Measurements from ENCODE around the gene ZCCHC3. TPM values are rescaled to one million over a fixed set of nuclear protein-coding genes. Genes with fewer than 3 reads are reported as not detected.

The ZCCHC3 gene
- total RNA-seq, 8 experiments from 2014 or later = 14.3 to 31.7 (median 20.6) TPM

GRCh38 chr20:309841-310644 lies 12.7 kb downstream of the ZCCHC3 start:
- Histone ChIP-seq H3K4me3 (peak overlapping the region; percentile 45 to 50 (median 49)), H3K4me1 (replicated peaks in 1 of 2) (peaks cover 9 to 14% of the 10 kb centered on the region in 2 donors), H3K27ac (peak overlapping the region; percentile 96 to 98)
- in situ Hi-C loops (cut with MboI; ENCODE audit: low pct_unique_long_range_greater_than_20kb in 2 of 9, low sequenced_read_pairs in 9 of 9, unreplicated experiment in 9 of 9) = no loop called here
- ATAC-seq (replicated peaks in 6 of 8) = peak; percentile 96 to 99 (median 98)
- 0 to 37% (median 0%) methylated on average over 2 to 7 of the region's 31 CpGs; no CpG with 5 or more reads in 5 of the 10 experiments for WGBS, 10 experiments

DNA sequence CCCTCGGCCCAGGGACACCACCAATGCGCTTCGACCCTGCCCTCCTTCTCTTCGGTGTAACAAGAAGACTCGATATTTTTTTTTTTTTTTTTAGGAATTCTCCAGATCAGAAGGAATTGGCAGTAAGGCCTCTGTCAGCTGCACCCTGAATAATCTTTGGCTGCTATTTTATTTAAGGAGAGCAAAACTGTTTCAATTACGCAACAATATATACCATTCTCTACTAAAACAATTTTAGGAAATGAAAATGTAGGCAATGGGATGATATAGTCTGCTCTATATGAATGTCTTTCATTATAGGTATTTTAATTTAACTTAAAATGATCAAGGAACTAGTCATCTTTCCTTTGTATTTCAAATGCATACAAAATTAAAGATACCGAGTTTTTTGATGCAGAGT lies 13.3 kb downstream of the ZCCHC3 start:
- in situ Hi-C loops (cut with MboI; ENCODE audit: low pct_unique_long_range_greater_than_20kb in 2 of 9, low sequenced_read_pairs in 9 of 9, unreplicated experiment in 9 of 9) = no loop called here
- WGBS, 10 experiments = 0 to 22% (median 0%) methylated on average over 1 to 7 of the region's 7 CpGs; no CpG with 5 or more reads in 1 of the 10 experiments
- Histone ChIP-seq H3K27ac (peak overlapping the region; percentile 21 to 53), H3K4me3 (peak overlapping the region; percentile 6 to 48 (median 11)), H3K4me1 (replicated peaks in 1 of 2) (peaks cover 9 to 14% of the 10 kb centered on the region in 2 donors)
- no peak for ATAC-seq (replicated peaks in 6 of 8)

GRCh38 chr20:311609-312008 lies 14.2 kb downstream of the ZCCHC3 start:
- in situ Hi-C loops (cut with MboI; ENCODE audit: low pct_unique_long_range_greater_than_20kb in 2 of 9, low sequenced_read_pairs in 9 of 9, unreplicated experiment in 9 of 9) = no loop called here
- no peak overlapping the region for H3K4me3 ChIP-seq
- no peak for ATAC-seq (replicated peaks in 6 of 8)

DNA sequence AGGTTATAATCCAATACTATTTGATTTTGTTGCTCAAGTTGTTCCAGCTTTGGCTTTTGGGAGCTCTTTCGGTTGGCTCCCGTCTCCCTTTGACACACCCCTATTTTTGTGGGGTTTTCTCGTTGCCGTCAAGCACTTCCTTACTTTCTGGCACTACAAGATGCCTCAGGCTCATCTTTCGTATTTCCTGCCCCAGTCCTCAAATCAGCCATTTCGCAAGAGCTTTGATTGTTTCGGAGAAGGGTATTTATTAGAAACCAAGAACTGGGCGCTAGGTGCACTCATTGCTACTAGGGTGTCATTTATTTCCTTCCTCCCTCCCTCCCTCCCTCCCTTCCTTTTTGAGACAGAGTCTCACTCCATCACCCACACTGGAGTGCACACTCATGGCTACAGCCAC lies 14.7 kb downstream of the ZCCHC3 start:
- Histone ChIP-seq H3K4me3 (no peak overlapping the region), H3K4me1 (replicated peaks in 1 of 2) (peaks cover 9 to 14% of the 10 kb centered on the region in 2 donors), H3K27ac (no peak overlapping the region)
- 80 to 100% (median 92%) methylated on average over 1 to 7 of the region's 8 CpGs for WGBS, 10 experiments
- in situ Hi-C loops (cut with MboI; ENCODE audit: low pct_unique_long_range_greater_than_20kb in 2 of 9, low sequenced_read_pairs in 9 of 9, unreplicated experiment in 9 of 9) = no loop called here
- ATAC-seq (replicated peaks in 6 of 8) = no peak

More at GRCh38 chr20:311609-312008, 14.2 kb downstream of the ZCCHC3 start:
- Histone ChIP-seq H3K4me1 (replicated peaks in 1 of 2) (peaks cover 9 to 14% of the 10 kb centered on the region in 2 donors), H3K27ac (no peak overlapping the region)
- 67 to 100% (median 92%) methylated on average over 2 to 7 of the region's 7 CpGs for WGBS, 10 experiments

DNA sequence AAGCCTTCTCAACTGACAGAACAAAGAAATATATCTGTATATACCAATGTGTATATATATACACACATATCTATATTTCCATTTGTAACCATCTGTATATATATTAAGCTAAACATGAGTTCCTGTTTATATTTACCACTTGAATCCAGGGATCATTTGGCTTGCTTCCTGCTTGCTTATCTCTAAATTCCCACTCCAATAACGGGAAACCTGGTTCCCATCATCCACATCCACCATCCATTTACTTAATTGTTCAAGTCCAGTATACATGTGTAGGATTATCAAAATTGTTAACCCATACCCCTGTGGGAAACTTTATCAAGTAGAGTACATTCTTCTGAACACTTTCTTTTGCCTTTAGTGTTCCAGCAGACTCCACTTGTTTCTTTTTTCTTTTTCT lies 15.5 kb downstream of the ZCCHC3 start:
- WGBS, 10 experiments = 33 to 100% (median 100%) methylated on average over 1 of the region's 1 CpG; no CpG with 5 or more reads in 1 of the 10 experiments
- in situ Hi-C loops (cut with MboI; ENCODE audit: low pct_unique_long_range_greater_than_20kb in 2 of 9, low sequenced_read_pairs in 9 of 9, unreplicated experiment in 9 of 9) = no loop called here
- no peak for ATAC-seq (replicated peaks in 6 of 8)

GRCh38 chr20:313402-313801 lies 16.0 kb downstream of the ZCCHC3 start:
- H3K4me1 ChIP-seq (replicated peaks in 1 of 2) = peaks cover 9 to 14% of the 10 kb centered on the region in 2 donors
- no peak overlapping the region for H3K27ac ChIP-seq
- ATAC-seq (replicated peaks in 6 of 8) = no peak
- H3K4me3 ChIP-seq = no peak overlapping the region
- WGBS, 10 experiments = 67 to 100% (median 94%) methylated on average over 1 to 5 of the region's 5 CpGs; no CpG with 5 or more reads in 2 of the 10 experiments
- in situ Hi-C loops (cut with MboI; ENCODE audit: low pct_unique_long_range_greater_than_20kb in 2 of 9, low sequenced_read_pairs in 9 of 9, unreplicated experiment in 9 of 9) = no loop called here

More for the DNA sequence above, 15.5 kb downstream of the ZCCHC3 start:
- H3K27ac ChIP-seq = no peak overlapping the region
- H3K4me3 ChIP-seq = no peak overlapping the region
- H3K4me1 ChIP-seq (replicated peaks in 1 of 2) = peaks cover 9 to 14% of the 10 kb centered on the region in 2 donors

- peaks cover 4 to 10% of the 10 kb centered on the region in 2 donors for H3K4me1 ChIP-seq (replicated peaks in 1 of 2)
- H3K27ac ChIP-seq = no peak overlapping the region
- no peak for ATAC-seq (replicated peaks in 6 of 8)
- in situ Hi-C loops (cut with MboI; ENCODE audit: low pct_unique_long_range_greater_than_20kb in 2 of 9, low sequenced_read_pairs in 9 of 9, unreplicated experiment in 9 of 9) = no loop called here
- H3K4me3 ChIP-seq = no peak overlapping the region
Observed at GRCh38 chr20:313948-314347, 16.6 kb downstream of the ZCCHC3 start.

DNA sequence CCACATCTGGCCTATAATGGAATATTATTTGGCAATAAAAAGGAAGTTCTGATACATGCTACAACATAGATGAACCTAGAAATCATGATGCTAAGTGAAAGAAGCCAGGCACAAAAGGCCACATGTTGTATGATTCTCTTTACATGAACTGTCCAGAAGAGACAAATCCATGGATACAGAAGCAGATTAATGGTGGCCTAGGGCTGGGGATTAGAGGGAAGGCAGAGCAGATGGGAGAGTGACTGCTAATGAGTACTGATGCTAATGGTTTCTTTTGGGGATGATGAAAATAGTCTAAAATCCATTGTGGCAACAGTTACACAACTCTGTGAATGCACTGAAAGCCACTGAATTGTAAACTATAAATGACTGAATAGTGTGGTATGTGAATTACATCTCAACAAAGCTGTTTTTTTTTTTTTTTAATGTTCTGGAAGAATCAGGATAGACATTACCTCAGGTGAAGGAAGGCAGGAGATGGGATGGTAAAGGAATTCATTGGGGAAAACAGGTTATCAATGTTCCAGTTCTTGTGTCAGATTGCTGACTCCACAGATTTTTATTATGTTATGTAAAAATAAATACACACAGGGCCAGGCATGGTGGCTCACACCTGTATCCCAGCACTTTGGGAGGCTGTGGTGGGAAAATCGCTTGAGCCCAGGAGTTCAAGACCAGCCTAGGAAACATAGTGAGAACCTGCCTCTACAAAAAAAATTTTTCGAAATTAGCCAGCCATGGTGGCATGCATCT lies 19.1 kb downstream of the ZCCHC3 start:
- H3K4me3 ChIP-seq = no peak overlapping the region
- no peak for ATAC-seq (replicated peaks in 6 of 8)
- H3K4me1 ChIP-seq (replicated peaks in 1 of 2) = no peaks in the 10 kb centered on the region
- no peak overlapping the region for H3K27ac ChIP-seq
- in situ Hi-C loops (cut with MboI; ENCODE audit: low pct_unique_long_range_greater_than_20kb in 2 of 9, low sequenced_read_pairs in 9 of 9, unreplicated experiment in 9 of 9) = no loop called here
- 77 to 100% (median 92%) methylated on average over 1 to 2 of the region's 2 CpGs; no CpG with 5 or more reads in 4 of the 10 experiments for WGBS, 10 experiments

DNA sequence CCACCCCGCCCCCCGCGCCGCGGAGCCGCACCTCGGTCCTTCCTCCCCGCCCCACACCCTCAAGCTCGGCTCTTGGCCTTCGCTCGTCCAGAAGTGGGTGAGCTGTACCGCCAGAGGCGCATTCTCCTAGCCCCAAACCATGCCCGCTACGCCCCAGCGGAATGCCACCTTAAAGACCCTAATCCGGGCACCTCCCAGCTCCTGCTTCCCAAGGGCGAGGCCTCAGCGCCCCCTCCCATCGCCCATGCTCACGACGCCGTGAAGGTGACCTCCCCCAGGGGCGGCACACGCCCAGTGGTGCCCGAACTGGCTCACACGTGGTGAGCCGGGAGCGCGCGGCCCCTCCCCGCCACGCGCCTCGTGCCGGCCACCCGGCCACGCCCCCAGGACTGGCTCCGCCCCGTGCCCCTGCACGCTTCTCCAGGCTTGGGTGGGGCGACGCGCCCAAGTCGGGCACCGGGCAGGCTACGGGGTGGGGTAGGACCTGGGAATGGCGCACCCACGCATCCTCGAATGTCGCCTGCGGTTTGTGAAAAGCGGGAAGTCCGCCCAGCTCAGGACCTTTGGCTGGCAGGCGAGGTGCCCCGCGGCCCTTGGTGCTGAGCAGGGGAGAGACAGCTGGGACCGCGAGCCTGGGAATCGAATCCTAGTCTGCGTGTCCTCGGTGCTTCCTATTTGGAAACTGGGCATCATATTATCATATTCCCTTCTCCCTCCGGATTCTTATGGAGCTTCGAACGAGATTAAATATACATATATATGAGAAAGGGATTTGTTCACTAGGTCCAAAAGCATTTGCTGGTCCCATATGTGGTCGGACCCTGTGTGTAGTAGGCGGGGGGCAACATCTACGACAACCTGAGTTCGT lies 27.0 kb downstream of the ZCCHC3 start:
- Histone ChIP-seq H3K27ac (peak overlapping the region; percentile 73 to 81), H3K4me1 (replicated peaks in 1 of 2) (peaks cover 11 to 12% of the 10 kb centered on the region in 2 donors), H3K4me3 (peak overlapping the region; percentile 63 to 90 (median 77))
- ATAC-seq (replicated peaks in 6 of 8) = peak; percentile 30 to 63 (median 58)
- 0% methylated on average over 1 to 15 of the region's 69 CpGs; no CpG with 5 or more reads in 3 of the 10 experiments for WGBS, 10 experiments
- in situ Hi-C loops (cut with MboI; ENCODE audit: low pct_unique_long_range_greater_than_20kb in 2 of 9, low sequenced_read_pairs in 9 of 9, unreplicated experiment in 9 of 9) = no loop called here

DNA sequence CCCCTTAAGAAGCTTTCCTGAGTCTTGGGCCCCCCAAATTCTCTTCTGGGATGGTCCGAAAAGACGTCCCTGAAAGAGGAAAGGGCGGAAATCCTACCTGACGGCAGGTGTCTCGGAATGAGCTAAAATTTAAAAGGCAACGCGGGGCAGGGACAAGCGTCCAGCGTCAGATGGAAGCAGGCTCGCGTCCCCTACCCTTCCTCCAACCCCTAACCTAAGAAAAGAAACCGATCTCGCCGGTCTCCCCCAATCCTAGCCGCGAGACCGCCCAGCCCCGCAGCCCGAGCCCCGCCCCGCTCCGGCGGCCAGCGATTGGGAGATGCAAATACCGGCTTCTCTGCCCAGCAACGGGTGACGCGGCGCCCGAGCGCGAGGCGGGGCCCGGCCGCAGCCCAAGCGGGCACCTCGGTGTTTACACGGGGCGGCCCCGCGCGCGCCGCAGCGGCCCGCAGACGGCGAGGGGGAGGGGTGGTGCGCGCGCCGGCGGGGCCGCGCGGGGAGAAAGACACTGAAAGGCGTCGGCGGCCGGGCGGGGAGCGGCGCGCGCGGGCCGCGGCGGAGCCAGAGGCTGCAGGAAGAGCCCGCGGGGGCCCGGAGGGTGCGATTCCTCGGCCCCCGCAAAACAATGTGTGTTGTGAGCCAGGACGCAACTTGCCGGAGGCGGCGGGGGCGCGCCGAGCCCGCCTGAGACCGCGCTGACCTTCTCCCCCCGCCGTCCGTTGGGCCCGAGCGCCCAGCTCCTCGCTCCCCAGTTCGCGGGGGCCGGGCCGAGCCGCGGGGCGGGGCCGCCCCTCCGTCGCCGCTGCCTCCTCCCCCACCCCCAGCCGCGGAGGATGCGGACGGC lies 27.9 kb downstream of the ZCCHC3 start, which contains the start of gene SOX12:
Gene SOX12 (plus strand): TSS at position 508 of the 844 bp plus-strand sequence. CDS start 373 bp downstream, outside the sequence.
- 0 to 2% (median 0%) methylated on average over 5 to 7 of the region's 106 CpGs; no CpG with 5 or more reads in 7 of the 10 experiments for WGBS, 10 experiments
- in situ Hi-C loops (cut with MboI; ENCODE audit: low pct_unique_long_range_greater_than_20kb in 2 of 9, low sequenced_read_pairs in 9 of 9, unreplicated experiment in 9 of 9) = no loop called here
- peaks cover 19 to 20% of the 10 kb centered on the region in 2 donors for H3K4me1 ChIP-seq (replicated peaks in 1 of 2)
- H3K4me3 ChIP-seq = peak within 1 kb of the TSS; percentile 63 to 90 (median 77)
- ATAC-seq (replicated peaks in 6 of 8) = peak; percentile 51 to 71 (median 64)
- peak within 1 kb of the TSS; percentile 91 to 95 for H3K27ac ChIP-seq

DNA sequence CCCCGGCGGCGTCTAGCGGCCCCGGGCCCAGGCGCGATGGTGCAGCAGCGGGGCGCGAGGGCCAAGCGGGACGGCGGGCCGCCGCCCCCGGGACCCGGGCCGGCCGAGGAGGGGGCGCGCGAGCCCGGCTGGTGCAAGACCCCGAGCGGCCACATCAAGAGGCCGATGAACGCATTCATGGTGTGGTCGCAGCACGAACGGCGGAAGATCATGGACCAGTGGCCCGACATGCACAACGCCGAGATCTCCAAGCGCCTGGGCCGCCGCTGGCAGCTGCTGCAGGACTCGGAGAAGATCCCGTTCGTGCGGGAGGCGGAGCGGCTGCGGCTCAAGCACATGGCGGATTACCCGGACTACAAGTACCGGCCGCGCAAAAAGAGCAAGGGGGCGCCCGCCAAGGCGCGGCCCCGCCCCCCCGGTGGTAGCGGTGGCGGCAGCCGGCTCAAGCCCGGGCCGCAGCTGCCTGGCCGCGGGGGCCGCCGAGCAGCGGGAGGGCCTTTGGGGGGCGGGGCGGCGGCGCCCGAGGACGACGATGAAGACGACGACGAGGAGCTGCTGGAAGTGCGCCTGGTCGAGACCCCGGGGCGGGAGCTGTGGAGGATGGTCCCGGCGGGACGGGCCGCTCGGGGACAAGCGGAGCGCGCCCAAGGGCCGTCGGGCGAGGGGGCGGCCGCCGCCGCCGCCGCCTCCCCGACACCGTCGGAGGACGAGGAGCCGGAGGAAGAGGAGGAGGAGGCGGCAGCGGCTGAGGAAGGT lies 28.7 kb downstream of the ZCCHC3 start:
- in situ Hi-C loops (cut with MboI; ENCODE audit: low pct_unique_long_range_greater_than_20kb in 2 of 9, low sequenced_read_pairs in 9 of 9, unreplicated experiment in 9 of 9) = no loop called here
- peak in 6 of 8 experiments; percentile 1 to 3 (median 1) for ATAC-seq (replicated peaks in 6 of 8)
- 0% methylated on average over 1 to 2 of the region's 103 CpGs; no CpG with 5 or more reads in 7 of the 10 experiments for WGBS, 10 experiments

More for the DNA sequence above, 28.7 kb downstream of the ZCCHC3 start:
- Histone ChIP-seq H3K27ac (peak overlapping the region; percentile 91 to 95), H3K4me1 (replicated peaks in 1 of 2) (peaks cover 23 to 24% of the 10 kb centered on the region in 2 donors), H3K4me3 (peak overlapping the region; percentile 63 to 90 (median 77))

Data from motor neuron (in vitro differentiated cells).